ENCODE results near the gene SLC6A13.
"Not testable (repeated sequence)": the region's sequence is repeated elsewhere in the genome, so short reads cannot be mapped to it uniquely, and the experiment has no call there.

SLC6A13 gene

GRCh38 chr12:201361-201760 lies 61.3 kb downstream of the SLC6A13 start:
- DNase-seq (ENCODE audit: low spot score) (no peak), FAIRE-seq (no peak)

GRCh38 chr12:198705-199104 lies 63.9 kb downstream of the SLC6A13 start:
- no peak for DNase-seq (ENCODE audit: low spot score)
- no peak for FAIRE-seq

- DNase-seq (ENCODE audit: low spot score) (no peak), FAIRE-seq (no peak)
Observed at GRCh38 chr12:197911-198695, 64.5 kb downstream of the SLC6A13 start.

GRCh38 chr12:197347-197746 lies 65.3 kb downstream of the SLC6A13 start:
- no peak for DNase-seq (ENCODE audit: low spot score)
- no peak for FAIRE-seq

- DNase-seq (ENCODE audit: low spot score) = no peak
- no peak for FAIRE-seq
Observed at GRCh38 chr12:196436-196835, 66.2 kb downstream of the SLC6A13 start.

- FAIRE-seq (no peak), DNase-seq (ENCODE audit: low spot score) (no peak)
Observed at GRCh38 chr12:195951-196350, 66.7 kb downstream of the SLC6A13 start.

GRCh38 chr12:195156-195555 lies 67.5 kb downstream of the SLC6A13 start:
- DNase-seq (ENCODE audit: low spot score) = no peak
- FAIRE-seq = no peak

GRCh38 chr12:194276-194675 lies 68.4 kb downstream of the SLC6A13 start:
- no peak for FAIRE-seq
- no peak for DNase-seq (ENCODE audit: low spot score)

- DNase-seq (ENCODE audit: low spot score) (no peak), FAIRE-seq (no peak)
Observed at GRCh38 chr12:193261-193660, 69.4 kb downstream of the SLC6A13 start.

- DNase-seq (ENCODE audit: low spot score) (no peak), FAIRE-seq (no peak)
Observed at GRCh38 chr12:191541-191940, 71.1 kb downstream of the SLC6A13 start.

- no peak for DNase-seq (ENCODE audit: low spot score)
- FAIRE-seq = no peak
Observed at GRCh38 chr12:190881-191280, 71.8 kb downstream of the SLC6A13 start.

GRCh38 chr12:189622-189962 lies 73.0 kb downstream of the SLC6A13 start:
- no peak for FAIRE-seq

GRCh38 chr12:188910-189621 lies 73.6 kb downstream of the SLC6A13 start:
- DNase-seq (ENCODE audit: low spot score) (peak; percentile 8), FAIRE-seq (no peak)

More at GRCh38 chr12:189622-189962, 73.0 kb downstream of the SLC6A13 start:
- DNase-seq (ENCODE audit: low spot score) = no peak

- not testable (repeated sequence) for DNase-seq (ENCODE audit: low spot score); FAIRE-seq
Observed at GRCh38 chr12:187986-188909, 74.4 kb downstream of the SLC6A13 start.

GRCh38 chr12:186006-186625 lies 76.5 kb downstream of the SLC6A13 start:
- FAIRE-seq (no peak), DNase-seq (ENCODE audit: low spot score) (no peak)

GRCh38 chr12:185576-185955 lies 77.1 kb downstream of the SLC6A13 start:
- FAIRE-seq (no peak), DNase-seq (ENCODE audit: low spot score) (no peak)

- DNase-seq (ENCODE audit: low spot score) (no peak), FAIRE-seq (no peak)
Observed at GRCh38 chr12:184811-185575, 77.6 kb downstream of the SLC6A13 start.

GRCh38 chr12:182381-182892 lies 80.2 kb downstream of the SLC6A13 start:
- FAIRE-seq (peak; percentile 97), DNase-seq (ENCODE audit: low spot score) (peak; percentile 92)

- no peak for DNase-seq (ENCODE audit: low spot score)
- FAIRE-seq = no peak
Observed at GRCh38 chr12:181921-182320, 80.7 kb downstream of the SLC6A13 start.

- FAIRE-seq (peak; percentile 85), DNase-seq (ENCODE audit: low spot score) (peak; percentile 86)
Observed at GRCh38 chr12:180445-180844, 82.2 kb downstream of the SLC6A13 start.
